Mammary epithelial cell (primary cell): Measurements from ENCODE around the gene GJB3.

ENCODE experiments used
- EZH2 ChIP-seq: IDR thresholded peaks from 2 replicates; pipeline ENCODE4 v1.6.1; 2012; ENCODE audit warnings: low read length, inconsistent platforms, borderline replicate concordance
- TF ChIP-seq, protein P1 (sequence below), 2 donors: IDR thresholded peaks in 1 of 2; conservative IDR thresholded peaks in 1 of 2; 2 replicates each; pipeline ENCODE4 v1.5.1; 2011 to 2012; ENCODE audit warnings: inconsistent platforms in 2 of 2, low read length in 2 of 2, mild to moderate bottlenecking in 2 of 2, control low read depth in 1 of 2, low read depth in 1 of 2; ENCODE audit not compliant: insufficient read depth in 1 of 2; ENCODE audit errors: extremely low read depth in 1 of 2

DNA sequence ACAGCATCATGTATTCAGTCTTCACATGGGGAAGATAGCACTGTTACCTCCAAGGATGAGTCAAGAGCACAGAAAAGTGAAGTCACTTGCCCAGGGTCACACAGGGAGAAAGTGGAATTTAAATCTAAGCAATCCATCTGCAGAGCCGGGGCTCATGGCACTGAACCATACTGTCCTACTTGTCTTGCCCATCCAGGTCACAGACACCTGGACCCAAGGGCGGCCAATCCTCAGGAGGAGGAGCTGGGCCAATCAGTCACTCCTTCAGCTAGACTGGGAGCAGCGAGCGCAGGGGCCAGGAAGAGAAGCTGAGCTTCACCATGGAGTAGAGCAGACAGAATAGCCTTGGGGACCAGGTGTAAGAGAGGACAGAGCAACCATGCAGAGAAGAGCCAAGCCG, 35.3 kb upstream of the GJB3 start:
- TF ChIP-seq, protein P1, sequence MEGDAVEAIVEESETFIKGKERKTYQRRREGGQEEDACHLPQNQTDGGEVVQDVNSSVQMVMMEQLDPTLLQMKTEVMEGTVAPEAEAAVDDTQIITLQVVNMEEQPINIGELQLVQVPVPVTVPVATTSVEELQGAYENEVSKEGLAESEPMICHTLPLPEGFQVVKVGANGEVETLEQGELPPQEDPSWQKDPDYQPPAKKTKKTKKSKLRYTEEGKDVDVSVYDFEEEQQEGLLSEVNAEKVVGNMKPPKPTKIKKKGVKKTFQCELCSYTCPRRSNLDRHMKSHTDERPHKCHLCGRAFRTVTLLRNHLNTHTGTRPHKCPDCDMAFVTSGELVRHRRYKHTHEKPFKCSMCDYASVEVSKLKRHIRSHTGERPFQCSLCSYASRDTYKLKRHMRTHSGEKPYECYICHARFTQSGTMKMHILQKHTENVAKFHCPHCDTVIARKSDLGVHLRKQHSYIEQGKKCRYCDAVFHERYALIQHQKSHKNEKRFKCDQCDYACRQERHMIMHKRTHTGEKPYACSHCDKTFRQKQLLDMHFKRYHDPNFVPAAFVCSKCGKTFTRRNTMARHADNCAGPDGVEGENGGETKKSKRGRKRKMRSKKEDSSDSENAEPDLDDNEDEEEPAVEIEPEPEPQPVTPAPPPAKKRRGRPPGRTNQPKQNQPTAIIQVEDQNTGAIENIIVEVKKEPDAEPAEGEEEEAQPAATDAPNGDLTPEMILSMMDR (conservative IDR thresholded peaks at IDR 0.05 in 1 of 2, IDR thresholded peaks at IDR 0.05 in 1 of 2; ENCODE audit: extremely low read depth in 1 of 2, insufficient read depth in 1 of 2, low read depth in 1 of 2, low read length in 2 of 2), result no peak
- TF ChIP-seq EZH2, result no peak
